EL (cell line): Measurements from ENCODE around the gene MACROD2.
A peak's percentile ranks its signal among the peaks of the same experiment; 100 is the strongest.
"Not testable (repeated sequence)": the region's sequence is repeated elsewhere in the genome, so short reads cannot be mapped to it uniquely, and the experiment has no call there.

ENCODE experiments used
- DNase-seq: peaks from one replicate; pipeline ENCODE4 v3.0.0-alpha.2; 2016

Gene MACROD2

DNA sequence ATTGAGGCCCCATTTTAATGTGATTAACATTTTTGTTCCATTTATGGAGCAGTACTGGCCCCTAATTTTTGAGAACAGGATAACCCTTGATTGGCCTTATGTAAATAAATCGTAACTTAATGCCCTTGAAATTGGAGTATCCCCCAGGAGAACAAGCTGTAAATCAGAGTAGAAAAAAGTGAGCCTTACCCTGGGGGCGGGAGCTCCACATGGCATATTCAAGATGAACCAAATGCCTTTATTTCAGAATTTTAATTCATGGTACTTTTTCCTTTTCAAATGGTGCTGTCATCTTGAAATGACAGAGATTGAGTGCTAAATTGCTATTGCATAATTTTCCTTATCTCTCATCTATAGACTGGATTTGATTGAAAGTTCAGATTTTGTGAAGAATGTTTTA is 1151.6 kb downstream of the MACROD2 start:
- no peak for DNase-seq

DNA sequence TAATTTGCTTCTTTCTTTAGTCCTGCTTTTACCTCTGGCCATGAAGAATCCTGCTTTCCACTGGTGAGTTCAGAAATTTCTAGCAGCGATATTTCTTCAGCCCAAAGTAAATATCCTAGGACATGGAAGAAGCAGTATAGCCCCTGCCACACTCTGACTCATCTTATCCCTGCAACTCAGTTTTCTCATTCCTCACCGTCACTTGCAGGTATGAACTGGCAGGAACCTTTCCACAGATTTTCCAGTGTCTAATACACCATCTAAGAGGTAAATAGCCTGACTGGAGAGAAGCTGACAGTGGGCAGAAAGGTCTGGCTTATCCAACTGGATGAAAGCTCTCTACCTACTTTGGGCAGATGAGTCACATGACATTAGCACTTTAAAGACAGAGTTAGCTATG is 1158.8 kb downstream of the MACROD2 start:
- no peak for DNase-seq

DNA sequence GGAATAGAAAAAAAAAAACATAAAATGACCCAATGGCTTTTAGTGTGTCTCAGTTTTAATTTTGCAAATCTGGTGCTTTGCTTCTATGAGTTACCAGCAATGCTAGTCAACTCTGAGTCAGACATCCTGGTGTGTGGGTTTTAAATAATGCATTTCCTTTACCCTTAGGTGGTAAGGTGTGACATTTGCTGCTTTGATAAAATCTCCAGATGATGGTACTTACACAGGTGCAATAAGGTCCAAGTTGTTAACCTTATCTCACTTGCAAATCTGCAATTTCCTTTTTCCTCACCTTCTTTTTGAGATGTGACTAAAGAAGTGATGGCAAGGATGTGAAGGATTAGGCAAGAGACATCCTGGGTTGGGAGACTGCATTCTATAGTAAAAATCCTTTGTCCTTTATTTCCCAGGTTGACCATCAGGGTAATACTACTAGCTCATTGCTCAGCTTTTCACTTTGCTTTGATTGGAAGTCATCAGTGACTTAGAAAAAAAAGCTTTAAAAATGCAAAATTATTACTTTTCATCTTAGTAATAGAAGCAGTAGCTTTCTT is 1160.6 kb downstream of the MACROD2 start:
- no peak for DNase-seq

DNA sequence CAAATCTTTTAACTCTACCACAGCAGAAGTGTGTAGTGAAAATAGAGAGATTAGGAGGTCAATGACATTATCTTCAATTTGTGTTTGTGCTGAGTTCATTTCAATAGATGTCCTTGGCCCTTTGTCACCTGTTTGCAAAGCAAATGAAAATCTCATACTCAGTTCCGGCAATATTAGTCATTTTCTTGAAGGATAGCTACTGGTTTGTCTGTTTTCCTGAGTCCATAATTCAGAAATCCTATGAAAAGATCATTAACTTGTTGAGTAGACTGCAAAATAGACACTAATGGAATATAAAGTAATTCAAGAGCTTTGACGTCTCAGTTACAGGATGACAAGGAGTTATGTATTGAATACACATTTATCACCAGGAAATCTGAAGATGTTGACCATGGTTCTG is 1163.2 kb downstream of the MACROD2 start:
- DNase-seq, result no peak

DNA sequence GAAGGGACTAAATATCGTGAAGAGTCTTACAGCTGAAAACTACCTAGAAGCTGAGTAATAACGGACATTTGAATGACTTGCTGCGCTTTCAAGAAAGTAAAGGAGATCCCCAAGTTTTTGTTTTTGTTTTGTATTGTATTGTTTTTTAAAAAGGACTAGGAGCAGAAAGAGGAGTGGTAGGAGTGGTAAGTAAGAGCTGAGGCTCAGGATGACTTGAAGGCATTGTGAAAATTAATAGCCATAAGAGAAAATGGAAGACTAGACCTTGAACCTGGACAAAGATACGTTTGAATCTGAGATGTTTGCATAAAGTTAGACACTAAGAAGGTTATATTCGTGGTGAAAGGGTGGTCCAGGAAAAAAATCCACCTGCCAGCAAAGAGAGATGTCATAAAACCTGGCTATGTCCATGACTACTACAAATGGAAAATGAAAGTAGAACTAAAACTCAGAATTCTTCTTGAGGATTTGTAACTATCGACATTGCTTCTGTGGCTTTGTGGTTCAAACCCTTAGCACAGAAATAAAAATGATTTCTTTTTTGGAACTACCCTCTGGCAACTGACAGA is 1166.8 kb downstream of the MACROD2 start:
- no peak for DNase-seq

DNA sequence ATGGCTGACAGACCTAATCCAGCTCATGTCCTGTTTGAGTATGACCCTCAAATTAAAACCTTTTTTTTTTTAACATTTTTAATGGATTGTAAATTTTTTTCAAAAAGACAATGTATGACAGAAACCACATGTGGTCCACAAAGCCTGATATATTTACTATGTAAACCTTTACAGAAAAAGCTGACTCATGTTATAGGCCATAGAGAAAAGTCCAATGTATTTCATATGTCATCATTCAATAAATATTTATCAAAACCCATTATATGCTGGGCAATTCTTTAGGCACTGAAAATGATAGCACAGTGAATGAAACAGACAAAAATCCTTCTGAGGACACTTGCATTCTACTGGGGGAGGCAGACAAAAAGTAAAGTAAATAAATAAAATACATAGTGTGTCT is 1168.3 kb downstream of the MACROD2 start:
- DNase-seq, result no peak

DNA sequence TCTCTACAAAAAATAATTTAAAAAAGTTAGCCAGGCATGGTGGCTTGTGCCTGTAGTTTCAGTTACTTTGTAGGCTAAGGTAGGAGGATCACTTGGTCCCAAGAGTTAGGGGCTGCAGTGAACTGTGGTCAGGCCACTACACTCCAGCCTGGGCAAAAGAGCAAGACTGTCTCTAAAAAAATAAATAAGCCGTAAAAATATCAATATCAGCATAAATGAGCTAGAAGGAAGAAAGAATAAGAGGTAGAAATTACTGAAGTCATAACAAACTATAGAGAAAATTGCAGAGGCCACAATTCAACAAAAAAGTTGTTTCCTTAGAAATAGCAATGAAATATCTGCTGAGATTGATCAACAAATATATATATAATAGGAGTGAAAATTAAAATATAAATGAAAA is 1169.4 kb downstream of the MACROD2 start:
- DNase-seq, result no peak

DNA sequence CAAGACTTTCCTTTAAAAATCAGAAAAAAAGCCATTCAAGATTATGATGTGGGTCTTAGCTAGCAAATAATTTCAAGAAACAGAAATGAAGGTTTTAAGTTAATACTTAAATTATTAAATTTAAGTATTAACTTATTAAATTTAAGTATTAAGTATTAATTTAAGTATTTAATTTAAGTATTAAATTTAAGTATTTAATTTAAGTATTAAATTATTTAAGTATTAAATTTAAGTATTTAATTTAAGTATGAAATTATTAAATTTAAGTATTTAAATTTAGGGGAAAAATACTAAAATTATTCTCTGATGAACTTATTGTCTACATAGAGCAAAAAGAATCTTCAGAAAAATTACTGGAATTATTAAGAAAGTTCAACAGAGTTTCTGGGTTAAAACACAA is 1171.4 kb downstream of the MACROD2 start:
- DNase-seq, result no peak

DNA sequence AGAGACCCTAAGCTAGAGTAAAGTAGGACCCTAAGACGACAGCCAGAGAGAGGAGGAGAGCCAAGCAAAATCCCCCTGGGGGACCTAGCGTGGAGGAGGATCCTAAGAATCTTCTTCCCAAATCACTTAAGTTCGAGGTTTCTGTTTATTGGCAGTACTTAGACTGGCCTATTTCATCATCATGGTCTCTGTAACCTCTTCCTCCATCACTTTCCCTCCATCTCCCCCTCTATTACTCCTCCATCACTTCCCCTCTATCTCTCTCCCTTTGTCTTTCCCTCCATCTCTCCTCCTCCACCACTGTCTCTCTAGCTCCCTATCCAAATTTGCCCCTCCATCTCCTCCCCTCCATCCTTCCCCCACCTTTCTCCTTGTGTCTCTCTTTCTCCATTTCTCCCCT is 1175.7 kb downstream of the MACROD2 start:
- DNase-seq, result no peak

DNA sequence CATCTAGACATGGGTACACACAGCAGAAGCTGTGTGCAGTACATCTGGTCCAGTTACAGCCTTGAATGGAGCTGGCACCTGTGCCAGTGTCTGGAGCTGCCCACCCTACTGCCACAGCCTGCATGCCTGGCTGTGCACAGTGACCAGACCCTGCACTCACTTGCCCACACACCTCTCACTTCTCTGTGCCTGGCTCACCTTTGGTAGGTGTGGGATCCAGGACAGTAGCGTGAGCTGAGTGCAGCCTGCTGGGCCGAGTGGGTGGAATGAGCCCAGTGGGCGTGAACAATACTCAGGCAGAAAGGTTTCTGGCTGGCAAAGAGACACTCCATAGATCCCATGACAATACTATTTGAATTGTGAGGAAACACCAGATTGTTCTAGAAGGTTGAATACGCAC is 1181.6 kb downstream of the MACROD2 start:
- DNase-seq, result no peak

DNA sequence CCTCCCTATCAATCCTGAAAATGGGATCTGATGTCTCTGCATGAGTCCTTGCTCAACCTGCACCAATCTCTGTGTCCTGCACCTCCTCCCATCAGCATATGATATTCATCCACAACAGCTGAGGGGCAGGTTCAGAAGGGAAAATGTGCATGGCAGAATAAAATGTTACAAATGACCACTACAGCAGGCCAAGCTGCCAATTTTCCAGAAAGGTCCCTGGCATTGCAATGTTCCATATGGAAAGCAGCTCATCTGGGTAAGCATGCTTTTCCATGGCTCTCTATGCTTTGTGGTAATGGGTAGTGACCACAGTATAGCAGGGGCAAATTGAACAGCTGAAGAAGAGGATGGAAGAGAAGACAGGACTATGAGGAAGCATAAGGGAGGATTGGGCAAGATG is 1183.3 kb downstream of the MACROD2 start:
- no peak for DNase-seq

DNA sequence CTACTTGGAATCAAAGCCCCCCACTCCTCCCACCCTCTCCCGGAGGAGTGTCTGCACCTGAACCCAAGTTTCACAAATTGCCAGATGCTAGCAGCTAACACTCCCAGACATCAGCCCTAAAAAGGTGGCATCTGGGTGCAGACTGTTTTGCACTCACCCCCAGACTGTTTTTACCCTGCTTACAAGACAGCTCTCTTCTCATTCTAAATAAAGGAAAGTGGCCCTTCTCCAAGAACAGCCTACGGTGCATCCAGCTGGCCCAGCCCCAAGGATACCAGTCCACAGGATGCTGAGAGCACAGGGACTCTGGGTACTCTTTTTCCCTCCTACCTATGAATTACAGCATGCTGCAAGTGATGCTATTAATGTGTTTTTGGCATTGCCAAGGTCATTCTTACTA is 1184.1 kb downstream of the MACROD2 start:
- DNase-seq, result no peak

DNA sequence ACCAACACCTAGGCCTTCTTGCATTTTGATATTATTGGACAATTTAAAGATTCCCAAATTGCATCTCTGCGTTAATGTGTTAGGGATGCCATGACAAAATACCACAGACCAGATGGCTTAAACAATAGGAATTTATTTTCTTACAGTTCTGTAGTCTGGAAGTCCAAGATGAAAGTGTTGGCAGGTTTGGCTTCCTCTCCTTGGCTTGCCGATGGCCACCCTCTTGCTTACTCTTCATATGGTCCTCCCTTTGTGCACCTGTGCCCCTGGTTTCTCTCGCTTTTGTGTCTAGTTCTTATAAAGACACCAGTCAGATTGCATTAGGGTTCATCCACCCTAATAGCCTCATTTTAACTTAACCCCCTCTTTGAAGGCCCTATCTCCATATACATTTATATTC is 1184.5 kb downstream of the MACROD2 start:
- DNase-seq, result no peak

DNA sequence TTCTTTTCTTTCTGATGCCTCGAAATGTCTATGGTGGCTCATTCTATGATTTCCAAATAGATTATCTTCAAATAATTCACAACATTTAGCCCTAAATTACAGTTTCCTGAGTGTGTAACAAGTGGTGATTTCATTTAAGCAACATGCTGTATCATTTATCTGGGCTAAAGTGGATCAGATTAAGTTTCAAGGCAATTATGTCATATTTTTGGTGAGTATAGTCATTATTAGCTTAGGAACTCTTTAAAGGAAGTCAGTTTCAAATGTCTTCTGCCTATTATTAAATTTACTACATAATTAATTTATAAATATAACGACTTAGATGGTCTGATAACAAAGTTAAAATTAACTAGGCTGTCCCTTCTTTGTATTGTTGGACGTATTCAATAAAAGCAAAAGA is 1190.0 kb downstream of the MACROD2 start:
- DNase-seq, result no peak

DNA sequence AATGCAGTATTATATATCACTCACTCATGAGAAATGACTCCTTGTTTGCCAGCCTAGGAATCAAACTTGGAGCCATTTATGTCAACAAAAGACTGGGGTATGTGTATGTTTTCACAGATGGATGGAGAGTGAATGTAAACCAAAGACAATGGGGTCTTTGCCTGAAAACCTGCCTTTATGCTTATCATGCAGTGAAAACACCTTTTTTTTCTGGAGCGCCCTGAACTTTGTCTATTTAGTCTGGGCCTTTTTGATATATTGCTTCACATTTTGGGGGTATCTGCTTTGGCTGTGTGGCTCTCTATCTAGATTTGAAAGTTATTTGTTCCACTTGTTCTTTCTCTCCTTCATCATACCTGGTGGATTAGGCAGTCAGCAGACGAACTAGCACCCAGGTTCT is 1190.6 kb downstream of the MACROD2 start:
- no peak for DNase-seq

DNA sequence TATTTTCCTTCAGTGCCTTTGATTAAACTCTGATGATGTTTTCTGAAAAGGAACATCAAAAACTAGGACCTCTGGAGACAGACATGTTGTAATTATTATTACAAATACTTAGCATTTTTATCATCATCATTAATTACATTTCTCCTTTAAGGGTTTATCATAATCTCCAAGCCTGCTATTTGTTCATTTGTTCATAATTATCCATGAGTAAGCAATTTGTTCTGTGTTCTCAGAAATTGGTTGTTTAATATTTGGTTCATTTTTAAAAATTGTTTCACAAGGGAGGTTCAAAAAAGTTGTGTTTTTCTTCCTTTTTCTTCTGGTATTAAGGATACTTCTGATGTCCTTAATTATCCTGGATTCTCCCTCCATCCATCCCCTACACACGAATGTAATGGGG is 1192.3 kb downstream of the MACROD2 start:
- no peak for DNase-seq

DNA sequence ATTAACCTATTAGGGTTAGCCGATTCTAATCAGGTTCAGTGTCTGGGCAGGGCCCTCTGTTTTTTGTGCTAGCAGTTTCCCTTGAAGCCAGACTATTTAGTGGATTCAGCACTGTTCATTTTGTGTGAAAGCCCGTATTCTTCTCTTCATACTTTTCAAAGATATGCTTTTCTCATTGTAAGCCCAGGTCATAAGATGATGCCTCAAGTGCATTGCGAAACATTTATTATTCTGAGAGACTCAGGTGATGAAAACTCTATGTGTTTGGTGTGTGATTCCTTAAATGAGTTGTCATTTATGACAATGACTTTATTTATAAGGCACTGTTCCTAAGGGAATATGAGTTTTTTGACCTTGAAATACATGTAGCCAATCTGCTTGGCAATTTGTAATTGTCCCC is 1193.1 kb downstream of the MACROD2 start:
- no peak for DNase-seq

DNA sequence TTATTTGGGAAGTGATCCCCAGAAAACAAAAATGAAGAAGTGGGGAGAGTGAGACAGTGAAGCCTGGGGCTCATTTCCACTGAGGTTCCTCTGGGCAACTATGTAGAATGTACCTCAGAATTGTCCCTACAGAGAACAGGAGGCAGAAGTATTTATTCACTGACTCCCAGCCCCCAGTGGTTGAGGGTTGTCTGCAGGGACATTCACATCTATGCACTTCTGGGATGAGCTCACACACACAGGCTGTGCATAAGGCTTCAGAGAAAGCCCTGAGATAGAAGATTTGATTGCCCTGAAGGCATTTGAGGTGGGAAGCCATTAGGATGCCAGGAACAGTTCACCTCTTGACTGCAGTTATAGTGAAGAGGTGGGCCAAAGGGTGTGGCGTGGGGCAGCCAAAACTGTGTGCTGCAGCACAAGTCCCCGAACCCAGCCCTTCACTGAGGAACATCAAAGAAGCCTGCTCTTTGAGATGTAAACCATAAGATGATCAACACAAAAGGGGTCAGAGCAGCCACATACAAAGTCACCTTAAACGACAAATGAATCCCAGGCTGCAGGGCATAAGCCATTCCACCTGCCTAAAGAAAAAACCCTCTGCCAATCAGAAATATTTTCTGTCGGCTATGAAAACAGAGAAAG is 1195.9 kb downstream of the MACROD2 start:
- DNase-seq, result no peak

DNA sequence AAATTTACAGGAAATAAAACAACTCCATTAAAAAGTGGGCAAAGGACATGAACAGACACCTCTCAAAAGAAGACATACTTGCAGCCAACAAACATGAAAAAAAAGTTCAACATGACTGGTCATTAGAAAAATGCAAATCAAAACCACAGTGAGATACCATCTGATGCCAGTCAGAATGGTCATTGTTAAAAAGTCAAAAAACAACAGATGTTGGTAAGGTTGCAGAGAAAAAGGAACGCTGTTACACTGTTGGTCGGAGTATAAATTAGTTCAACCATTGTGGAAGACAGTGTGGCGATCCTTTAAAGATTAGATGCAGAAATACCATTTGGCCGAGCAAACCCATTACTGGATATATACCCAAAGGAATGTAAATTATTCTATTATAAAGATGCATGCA is 1200.1 kb downstream of the MACROD2 start:
- DNase-seq, result no peak

DNA sequence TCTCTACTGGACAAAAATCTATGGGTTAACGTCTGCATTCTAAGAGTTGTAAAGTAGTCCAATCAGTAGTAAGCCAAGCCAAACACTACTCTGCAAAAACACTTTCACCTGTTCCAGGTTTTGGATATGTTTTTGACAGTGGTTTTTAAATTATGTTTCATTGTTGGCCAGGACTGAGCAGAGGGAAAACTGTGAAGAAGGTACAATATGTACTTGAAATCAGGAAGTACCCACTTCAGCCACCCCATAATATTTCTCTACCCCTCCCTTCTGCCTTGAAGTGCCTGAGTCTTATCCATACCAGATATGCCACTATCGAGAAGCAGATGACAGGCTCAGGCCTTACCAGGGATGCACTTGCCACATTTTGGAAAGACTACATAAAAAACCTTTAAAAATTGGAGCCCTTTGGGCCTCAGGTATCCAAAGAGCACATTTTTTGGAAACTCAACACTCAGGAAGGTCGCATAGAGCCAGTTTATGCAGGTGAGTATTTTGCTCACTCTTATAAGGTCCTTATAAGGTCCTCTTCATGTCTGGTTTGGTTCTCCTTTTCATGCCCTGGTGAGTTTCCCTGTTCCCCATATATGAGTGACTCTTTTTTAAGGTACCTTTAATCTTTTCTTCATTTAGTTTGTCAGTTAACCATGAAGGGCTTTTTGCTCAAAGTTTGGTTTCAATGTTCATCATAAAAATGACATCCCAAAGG is 1201.4 kb downstream of the MACROD2 start:
- no peak for DNase-seq

DNA sequence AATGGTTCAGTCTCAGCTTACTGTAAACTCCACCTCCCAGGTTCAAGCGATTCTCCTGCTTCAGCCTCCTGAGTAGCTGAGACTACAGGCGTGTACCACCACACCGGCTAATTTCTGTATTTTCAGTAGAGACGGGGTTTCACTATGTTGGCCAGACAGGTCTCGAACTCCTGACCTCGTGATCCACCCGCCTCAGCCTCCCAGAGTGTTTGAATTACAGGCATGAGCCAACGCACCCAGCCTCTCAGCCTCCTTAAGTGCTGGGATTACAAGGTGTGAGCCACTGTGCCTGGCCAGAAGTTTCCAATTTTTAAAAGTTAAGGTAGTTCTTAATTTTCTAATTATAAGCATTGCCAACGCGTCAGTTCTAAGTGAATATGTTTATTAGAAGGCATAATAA is 1202.7 kb downstream of the MACROD2 start:
- DNase-seq, result not testable (repeated sequence)

DNA sequence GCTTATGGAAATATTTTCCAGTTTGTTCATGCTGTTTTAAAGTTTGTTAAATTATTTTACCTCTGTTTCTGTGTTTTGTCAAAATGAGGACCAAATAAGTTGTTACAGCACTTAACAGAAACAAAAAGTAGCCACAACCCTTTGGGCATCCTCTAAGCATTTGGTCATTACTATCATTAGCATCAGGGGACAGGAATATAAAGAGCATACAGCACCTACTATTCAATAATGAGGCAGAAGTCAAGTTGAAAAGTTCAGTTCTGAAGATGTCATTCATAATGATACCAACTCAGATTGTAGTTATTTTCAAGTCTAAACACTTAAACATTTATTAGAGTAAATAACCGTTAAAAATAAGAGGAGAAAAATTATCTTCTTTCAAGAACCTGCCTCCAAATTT is 1204.4 kb downstream of the MACROD2 start:
- DNase-seq, result no peak

DNA sequence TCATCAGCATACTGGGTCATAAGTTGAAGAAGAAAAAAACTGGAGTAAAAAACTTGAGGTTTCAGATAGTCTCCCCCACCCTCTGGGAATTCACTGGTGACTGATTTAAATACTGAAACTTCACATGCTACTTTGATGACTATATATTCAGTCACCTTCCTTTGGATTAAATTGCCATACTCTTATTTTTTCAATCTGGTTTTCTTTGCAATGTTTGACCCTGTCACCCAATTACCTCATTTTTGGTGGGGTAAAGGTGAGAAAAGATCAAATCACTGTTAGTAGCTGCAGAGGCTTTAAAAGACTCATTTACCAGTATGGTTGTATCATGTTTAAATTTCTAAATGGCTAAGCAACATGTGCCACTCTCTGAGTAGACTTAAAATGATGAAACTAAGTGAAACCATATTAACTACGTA is 1204.8 kb downstream of the MACROD2 start:
- DNase-seq, result peak; percentile 1

DNA sequence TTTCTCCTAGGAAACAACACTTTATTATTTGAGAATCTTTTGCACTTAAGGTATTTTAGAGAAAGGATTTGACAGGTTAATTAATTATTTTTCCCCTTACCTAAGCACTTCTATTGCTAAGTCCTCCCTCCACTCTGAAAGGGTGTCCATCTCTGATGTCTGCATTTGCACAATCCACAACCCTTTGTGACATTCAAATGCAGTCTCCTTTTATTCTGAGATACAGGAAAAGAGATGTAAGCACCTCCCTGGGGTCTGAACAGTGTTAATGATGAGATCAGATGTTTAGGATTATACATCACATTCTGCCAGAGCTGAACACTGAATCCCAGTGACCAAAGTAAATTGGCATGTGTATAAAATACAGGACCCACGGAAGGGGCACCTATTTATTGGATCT is 1206.3 kb downstream of the MACROD2 start:
- no peak for DNase-seq
